Activated CD8-positive, alpha-beta T cell treated with anti-CD3 and anti-CD28 coated beads, Interleukin-2, amount 10 ng/mL, durations not matched to agents 7 days and 5 days (primary cell): ENCODE data around the gene MAGI1. TPM values are rescaled to one million over a fixed set of nuclear protein-coding genes. Genes with fewer than 3 reads are reported as not detected.
"Not testable (repeated sequence)": the region's sequence is repeated elsewhere in the genome, so short reads cannot be mapped to it uniquely, and the experiment has no call there.

Experiments used
- ATAC-seq: fragments of 150-1000 bp; cut with Tn5 transposase; one replicate; pipeline ENCODE4 v1.10.0; 2021; ENCODE audit warnings: moderate library complexity
- CTCF ChIA-PET: fragments of 350-600 bp; sonication (Branson Sonifier 250); formaldehyde crosslinking; loops from one replicate; lab custom pipeline; 2021; ENCODE audit warnings: antibody characterized with exemption; lab: Charles Lee
- POLR2A ChIA-PET: fragments of 350-600 bp; sonication (Branson Sonifier 250); formaldehyde crosslinking; loops from one replicate; lab custom pipeline; 2021; ENCODE audit warnings: antibody characterized with exemption; lab: Charles Lee
- DNase-seq: peaks from one replicate; pipeline ENCODE4 v3.0.0-alpha.2; 2020
- H3K27ac Mint-ChIP-seq: one replicate; pipeline ENCODE4 v1.8.0; 2021; ENCODE audit warnings: mild to moderate bottlenecking, mixed read lengths
- H3K27me3 Mint-ChIP-seq: one replicate; pipeline ENCODE4 v1.8.0; 2021; ENCODE audit warnings: low read depth, mixed read lengths
- H3K36me3 Mint-ChIP-seq: one replicate; pipeline ENCODE4 v1.8.0; 2021; ENCODE audit warnings: low read depth, mixed read lengths
- H3K4me1 Mint-ChIP-seq: one replicate; pipeline ENCODE4 v1.8.0; 2021; ENCODE audit warnings: low read depth, mixed read lengths
- H3K4me3 Mint-ChIP-seq: one replicate; pipeline ENCODE4 v1.8.0; 2021; ENCODE audit warnings: mild to moderate bottlenecking, mixed read lengths
- H3K9me3 Mint-ChIP-seq: one replicate; pipeline ENCODE4 v1.8.0; 2022; ENCODE audit warnings: mixed read lengths; ENCODE audit not compliant: insufficient read depth
- total RNA-seq, 2 experiments: library from RNA; stranded (reverse); gene quantifications; one replicate each; pipeline ENCODE4 v1.2.3, GENCODE V29; 2021

MAGI1 gene
- total RNA-seq, 2 experiments from 2014 or later: not detected

DNA sequence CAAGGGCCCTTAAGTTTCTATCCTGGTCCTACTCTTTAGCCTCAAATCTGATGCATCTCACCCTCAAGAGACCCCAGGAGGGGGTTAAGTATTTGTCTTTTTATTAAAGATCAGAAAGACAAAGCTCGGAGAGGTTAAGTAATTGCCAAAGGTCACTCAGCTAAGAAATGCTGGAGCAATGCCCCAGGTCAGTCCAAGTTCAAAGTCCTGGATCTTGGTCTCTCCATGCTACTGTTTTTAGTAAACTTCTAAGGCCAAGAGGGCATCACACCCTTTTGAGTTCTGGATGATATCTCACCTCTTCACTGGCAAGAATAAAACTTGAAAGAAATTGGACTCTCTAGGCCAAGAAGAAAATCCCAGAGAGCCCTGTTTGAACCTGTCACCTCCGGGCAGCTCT, 488.6 kb downstream of the MAGI1 start:
- Mint-ChIP-seq H3K4me1 (no peaks in the 10 kb centered on the region), H3K4me3 (no peak overlapping the region), H3K27me3 (no peaks in the 10 kb centered on the region), H3K36me3 (no peaks in the 10 kb centered on the region), H3K27ac (no peak overlapping the region), H3K9me3 (no peaks in the 10 kb centered on the region)
- no peak for ATAC-seq
- DNase-seq: no peak
- ChIA-PET CTCF (no interaction called here), POLR2A (no interaction called here)

DNA sequence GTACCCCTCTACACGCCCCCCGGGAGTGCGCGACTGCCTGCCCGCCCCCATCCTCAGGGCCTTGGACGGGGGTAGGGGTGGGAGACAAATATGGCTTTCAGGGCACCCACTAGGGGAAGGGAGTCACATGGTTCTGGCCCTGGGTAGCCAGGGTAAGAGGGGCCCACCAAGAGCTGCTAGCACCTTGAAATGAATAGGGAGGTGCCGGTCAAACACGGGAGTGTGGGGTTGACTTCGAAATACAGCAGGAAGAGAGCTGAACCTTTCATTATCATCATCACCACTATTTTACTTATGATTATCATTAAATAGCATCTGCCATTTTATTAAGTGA, 489.1 kb downstream of the MAGI1 start:
- CTCF ChIA-PET: no interaction called here
- no peak for DNase-seq
- Mint-ChIP-seq H3K36me3 (no peaks in the 10 kb centered on the region), H3K27ac (no peak overlapping the region), H3K9me3 (no peaks in the 10 kb centered on the region), H3K4me1 (no peaks in the 10 kb centered on the region), H3K27me3 (no peaks in the 10 kb centered on the region), H3K4me3 (no peak overlapping the region)
- no peak for ATAC-seq
- POLR2A ChIA-PET: no interaction called here

DNA sequence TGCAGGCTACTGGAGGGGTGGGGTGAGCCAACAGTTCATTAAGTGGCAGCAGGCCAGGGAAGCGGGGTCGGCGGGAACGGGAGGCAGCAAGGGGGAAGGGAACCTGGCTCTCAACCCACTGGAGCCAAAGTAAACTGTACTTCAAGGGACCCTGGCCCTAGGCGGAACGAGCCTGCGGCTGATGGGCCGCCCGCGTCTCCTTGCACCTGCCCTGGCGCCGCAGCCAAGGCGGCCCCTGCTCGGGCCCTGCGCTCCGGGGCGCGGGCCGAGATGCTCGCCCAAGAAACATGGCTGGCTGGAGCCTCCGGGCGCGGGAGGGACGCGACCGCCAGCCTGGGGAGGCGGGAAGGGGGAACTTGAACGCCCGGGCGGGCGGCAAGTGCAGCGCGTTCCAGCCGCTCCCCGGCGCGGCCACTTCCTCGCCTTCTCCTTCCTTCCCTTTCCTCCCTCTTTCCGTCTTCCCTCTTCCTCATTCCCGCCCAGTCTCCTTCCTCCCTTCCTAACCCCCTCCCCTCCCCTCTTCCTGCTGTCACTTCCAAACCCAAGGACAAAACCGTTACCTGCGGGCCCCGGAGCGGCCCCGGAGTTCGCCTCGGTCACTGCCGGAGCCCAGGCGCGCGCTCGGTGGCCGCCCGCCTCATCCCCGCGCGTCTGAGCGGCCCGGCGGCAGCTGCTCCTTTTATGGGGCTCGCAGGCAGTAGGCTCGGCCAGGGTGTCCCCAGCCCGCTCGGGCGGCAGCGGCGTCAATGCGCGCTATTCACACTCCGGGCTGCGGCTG, 489.7 kb downstream of the MAGI1 start:
- POLR2A ChIA-PET: no interaction called here
- CTCF ChIA-PET: no interaction called here
- Mint-ChIP-seq H3K9me3 (no peaks in the 10 kb centered on the region), H3K27ac (no peak overlapping the region), H3K4me1 (no peaks in the 10 kb centered on the region), H3K4me3 (no peak overlapping the region), H3K36me3 (no peaks in the 10 kb centered on the region), H3K27me3 (no peaks in the 10 kb centered on the region)
- ATAC-seq (no peak), DNase-seq (no peak)

DNA sequence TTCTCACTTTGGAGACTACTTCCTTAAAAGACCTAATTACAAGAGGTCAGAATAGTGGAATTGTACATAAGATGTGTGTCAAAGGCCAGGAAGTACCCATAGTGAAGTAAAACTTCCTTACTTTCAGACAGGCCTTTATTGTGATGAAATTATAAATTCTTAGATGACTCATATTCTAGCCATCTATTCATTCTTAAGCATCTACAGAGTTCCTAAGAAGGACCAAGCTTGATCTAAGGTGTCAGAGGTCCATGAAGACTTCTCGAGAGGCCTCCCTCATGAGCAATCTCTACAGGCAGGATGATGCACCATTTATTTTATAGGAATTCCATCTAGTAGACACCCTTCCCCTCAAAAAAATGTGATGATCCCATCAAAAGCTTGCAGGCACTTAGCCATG, 493.3 kb downstream of the MAGI1 start:
- H3K36me3 Mint-ChIP-seq: no peaks in the 10 kb centered on the region
- no peak overlapping the region for H3K27ac Mint-ChIP-seq
- ChIA-PET POLR2A (no interaction called here), CTCF (no interaction called here)
- ATAC-seq (no peak), DNase-seq (no peak)
- no peak overlapping the region for H3K4me3 Mint-ChIP-seq
- H3K9me3 Mint-ChIP-seq: no peaks in the 10 kb centered on the region
- no peaks in the 10 kb centered on the region for H3K4me1 Mint-ChIP-seq
- no peaks in the 10 kb centered on the region for H3K27me3 Mint-ChIP-seq

DNA sequence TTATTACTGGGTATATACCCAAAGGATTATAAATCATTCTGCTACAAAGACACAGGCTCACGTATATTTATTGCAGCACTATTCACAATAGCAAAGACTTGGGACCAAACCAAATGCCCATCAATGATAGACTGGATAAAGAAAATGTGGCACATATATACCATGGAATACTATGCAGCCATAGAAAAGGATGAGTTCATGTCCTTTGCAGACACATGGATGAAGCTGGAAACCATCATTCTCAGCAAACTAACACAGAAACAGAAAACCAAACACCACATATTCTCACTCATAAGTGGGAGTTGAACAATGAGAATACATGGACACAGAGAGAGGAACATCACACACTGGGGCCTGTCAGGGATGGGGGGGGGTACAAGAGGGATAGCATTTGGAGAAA, 495.3 kb downstream of the MAGI1 start:
- DNase-seq, POLR2A ChIA-PET, CTCF ChIA-PET, H3K4me3 Mint-ChIP-seq, H3K36me3 Mint-ChIP-seq, H3K9me3 Mint-ChIP-seq, ATAC-seq, H3K27me3 Mint-ChIP-seq, H3K4me1 Mint-ChIP-seq, H3K27ac Mint-ChIP-seq: not testable (repeated sequence)

DNA sequence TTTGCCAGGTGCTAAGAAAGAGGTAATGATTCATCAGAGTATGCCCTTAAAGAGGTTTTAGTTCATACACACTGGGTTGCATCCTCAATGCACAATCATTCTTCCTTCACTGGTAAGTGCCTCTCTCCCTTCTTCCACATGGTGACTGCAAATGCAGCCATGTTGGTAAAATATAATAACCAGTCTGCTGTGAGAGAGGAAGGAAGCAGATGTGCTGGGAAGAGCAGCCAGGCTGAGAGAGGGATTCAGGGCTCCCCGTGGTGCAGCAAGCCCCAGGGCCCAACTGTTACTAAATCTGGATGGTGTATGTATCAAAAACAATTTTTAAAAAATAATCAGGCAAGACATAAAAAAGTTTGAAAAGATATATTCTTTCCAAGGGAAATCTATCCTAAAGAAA, 498.1 kb downstream of the MAGI1 start:
- no peaks in the 10 kb centered on the region for H3K4me1 Mint-ChIP-seq
- H3K36me3 Mint-ChIP-seq: no peaks in the 10 kb centered on the region
- no peaks in the 10 kb centered on the region for H3K9me3 Mint-ChIP-seq
- ATAC-seq: no peak
- DNase-seq: no peak
- H3K27ac Mint-ChIP-seq: no peak overlapping the region
- H3K4me3 Mint-ChIP-seq: no peak overlapping the region
- POLR2A ChIA-PET: no interaction called here
- H3K27me3 Mint-ChIP-seq: no peaks in the 10 kb centered on the region
- CTCF ChIA-PET: no interaction called here

DNA sequence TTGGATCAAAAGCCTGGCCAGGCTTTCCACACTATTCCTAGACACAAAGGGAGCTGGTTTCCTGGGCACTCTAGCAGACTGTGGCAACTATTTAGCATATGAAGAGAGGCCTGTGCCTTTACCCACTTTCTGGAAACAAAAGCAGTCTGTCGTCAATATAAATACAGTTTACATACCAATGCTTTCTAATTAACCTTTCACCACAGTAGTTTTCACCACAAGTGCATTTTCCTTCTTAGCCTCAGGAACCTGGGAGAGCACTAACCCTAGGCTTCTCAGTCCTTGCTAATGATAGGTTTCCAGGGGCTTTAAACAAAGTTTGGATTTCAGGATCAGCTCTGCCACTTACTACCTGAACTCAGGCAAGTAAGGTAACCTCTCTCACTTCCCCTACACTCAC, 499.1 kb downstream of the MAGI1 start:
- Mint-ChIP-seq H3K4me3 (no peak overlapping the region), H3K27ac (no peak overlapping the region), H3K9me3 (no peaks in the 10 kb centered on the region), H3K36me3 (no peaks in the 10 kb centered on the region), H3K27me3 (no peaks in the 10 kb centered on the region), H3K4me1 (no peaks in the 10 kb centered on the region)
- ATAC-seq (no peak), DNase-seq (no peak)
- CTCF ChIA-PET: no interaction called here
- POLR2A ChIA-PET: no interaction called here

DNA sequence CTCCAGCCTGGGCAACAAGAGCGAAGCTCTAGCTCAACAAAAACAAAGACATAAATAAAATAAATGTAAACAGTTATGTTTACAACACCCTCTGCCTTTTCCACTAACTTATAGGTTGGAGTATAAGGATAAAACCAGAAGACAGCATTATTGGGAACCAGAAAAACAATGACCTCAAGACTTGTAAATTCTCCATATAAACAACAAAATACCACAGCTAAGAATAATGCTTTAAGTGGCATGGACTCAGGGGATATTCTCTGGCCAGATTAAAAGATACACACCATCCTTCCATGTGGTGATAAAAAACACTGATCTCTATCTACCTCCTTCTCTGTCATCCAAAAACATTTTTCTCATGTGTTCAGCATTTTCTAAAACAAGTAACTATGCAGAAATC, 500.6 kb downstream of the MAGI1 start:
- no peaks in the 10 kb centered on the region for H3K27me3 Mint-ChIP-seq
- H3K27ac Mint-ChIP-seq: no peak overlapping the region
- POLR2A ChIA-PET: no interaction called here
- DNase-seq (no peak), ATAC-seq (no peak)
- no peaks in the 10 kb centered on the region for H3K36me3 Mint-ChIP-seq
- H3K4me3 Mint-ChIP-seq: no peak overlapping the region
- no peaks in the 10 kb centered on the region for H3K9me3 Mint-ChIP-seq
- CTCF ChIA-PET: no interaction called here
- H3K4me1 Mint-ChIP-seq: no peaks in the 10 kb centered on the region

DNA sequence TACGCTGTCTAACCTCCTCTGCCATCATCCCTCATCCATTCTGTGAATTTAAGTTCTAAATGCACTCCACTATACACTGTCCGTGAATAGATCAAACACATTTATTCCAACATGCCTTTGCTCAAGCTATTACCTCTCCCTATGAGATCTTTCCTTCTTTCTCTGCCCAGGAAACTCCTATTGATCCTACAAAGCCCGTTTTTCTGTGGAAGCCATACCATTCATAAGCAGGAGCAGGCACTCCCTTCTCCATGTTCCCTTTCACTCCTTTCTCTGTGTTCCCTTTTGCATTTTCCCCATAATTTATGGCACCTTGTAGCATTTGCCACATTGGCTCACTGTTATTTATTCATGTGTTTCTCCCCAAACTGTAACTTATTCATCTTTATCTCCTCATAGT, 501.6 kb downstream of the MAGI1 start:
- DNase-seq (no peak), ATAC-seq (no peak)
- Mint-ChIP-seq H3K27me3 (no peaks in the 10 kb centered on the region), H3K9me3 (no peaks in the 10 kb centered on the region), H3K4me3 (no peak overlapping the region), H3K27ac (no peak overlapping the region), H3K4me1 (no peaks in the 10 kb centered on the region), H3K36me3 (no peaks in the 10 kb centered on the region)
- POLR2A ChIA-PET: no interaction called here
- CTCF ChIA-PET: interaction anchor here (0.6 kb wide), 1 partner anchor 1401 kb away, joined by 3 read pairs; no protein-coding TSS in a partner anchor

DNA sequence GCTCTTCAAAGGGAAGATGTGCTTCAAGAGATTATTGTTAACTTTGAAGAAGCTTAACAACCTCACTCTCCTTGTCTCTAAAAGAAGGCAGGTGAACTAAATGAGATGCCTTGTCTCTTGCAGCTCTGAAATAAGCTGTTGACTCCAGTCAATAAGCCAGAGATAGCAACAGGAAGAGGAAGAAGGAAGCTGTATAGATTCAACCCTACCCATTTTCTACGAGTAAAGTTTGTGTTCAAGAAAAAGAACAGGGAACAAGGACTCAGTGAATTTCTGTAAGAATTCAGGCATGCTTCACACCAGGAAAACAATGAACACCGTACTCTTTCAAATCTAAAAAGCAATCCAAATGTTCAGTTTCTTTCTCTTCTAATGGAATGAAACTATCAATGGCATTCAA, 503.5 kb downstream of the MAGI1 start:
- no peak overlapping the region for H3K27ac Mint-ChIP-seq
- H3K36me3 Mint-ChIP-seq: no peaks in the 10 kb centered on the region
- H3K27me3 Mint-ChIP-seq: no peaks in the 10 kb centered on the region
- ChIA-PET POLR2A (no interaction called here), CTCF (no interaction called here)
- H3K9me3 Mint-ChIP-seq: no peaks in the 10 kb centered on the region
- ATAC-seq: no peak
- DNase-seq: no peak
- H3K4me1 Mint-ChIP-seq: no peaks in the 10 kb centered on the region
- no peak overlapping the region for H3K4me3 Mint-ChIP-seq

DNA sequence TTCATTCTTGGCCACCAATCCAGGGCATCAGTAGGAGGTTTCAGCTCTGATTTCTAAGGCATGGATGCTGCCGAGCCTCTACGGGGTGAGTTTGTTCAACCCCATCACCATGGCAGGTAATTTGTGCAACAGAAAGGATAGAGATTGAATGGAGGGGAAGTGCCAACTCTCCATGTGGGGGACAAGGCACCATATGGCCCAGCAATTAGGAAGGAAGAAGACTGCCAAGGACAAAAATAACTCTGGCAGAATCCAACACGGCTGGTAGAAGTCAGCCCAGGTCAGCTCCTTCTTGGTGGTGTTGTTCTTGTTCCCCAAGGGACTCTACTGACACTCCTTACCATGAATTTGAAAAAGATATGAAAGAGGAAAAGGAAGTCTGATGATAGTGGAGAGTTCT, 503.9 kb downstream of the MAGI1 start:
- no peaks in the 10 kb centered on the region for H3K4me1 Mint-ChIP-seq
- no peaks in the 10 kb centered on the region for H3K27me3 Mint-ChIP-seq
- H3K36me3 Mint-ChIP-seq: no peaks in the 10 kb centered on the region
- CTCF ChIA-PET: no interaction called here
- H3K4me3 Mint-ChIP-seq: no peak overlapping the region
- H3K9me3 Mint-ChIP-seq: no peaks in the 10 kb centered on the region
- no peak overlapping the region for H3K27ac Mint-ChIP-seq
- POLR2A ChIA-PET: no interaction called here
- ATAC-seq: no peak
- DNase-seq: no peak

DNA sequence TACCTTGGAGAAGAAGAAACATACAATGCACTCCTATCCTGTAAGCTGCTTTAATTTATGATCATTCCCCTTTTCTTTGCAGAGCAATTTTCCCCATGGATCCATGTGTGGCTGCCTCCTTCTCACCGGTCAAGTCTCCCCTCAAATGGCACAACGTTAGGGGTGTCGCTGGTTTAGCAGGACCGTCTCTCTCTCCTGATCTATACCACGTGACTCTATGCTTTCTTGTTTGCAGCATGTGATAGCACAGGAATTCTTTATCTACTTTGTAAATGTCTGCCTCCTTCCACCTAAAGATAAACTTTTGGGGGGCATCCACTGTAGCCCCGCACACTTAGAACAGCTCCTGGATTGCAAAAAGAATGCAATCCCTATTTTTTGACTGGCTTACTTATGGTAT, 506.0 kb downstream of the MAGI1 start:
- POLR2A ChIA-PET: interaction anchor here (0.7 kb wide), 1 partner anchor 1287 kb away, joined by 3 read pairs; no protein-coding TSS in a partner anchor

DNA sequence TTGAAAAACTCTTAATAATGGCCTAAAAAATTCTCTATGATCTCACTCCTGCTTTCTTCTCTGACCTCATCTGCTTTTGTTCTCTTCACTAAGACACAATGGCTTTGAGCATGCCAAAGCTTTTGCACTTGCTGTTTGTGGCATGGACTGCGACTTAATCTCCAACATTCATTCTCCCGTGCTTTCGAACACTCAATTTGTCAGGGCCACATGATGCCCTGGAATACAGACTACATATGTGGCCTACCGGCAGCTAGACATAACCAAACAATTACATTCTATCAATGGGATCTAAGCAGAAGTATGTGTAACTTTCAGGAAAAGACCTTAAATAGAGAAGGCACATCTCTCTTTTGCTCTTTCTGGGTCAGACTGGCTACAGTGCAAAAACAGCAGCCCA, 506.5 kb downstream of the MAGI1 start:
- Mint-ChIP-seq H3K4me3 (no peak overlapping the region), H3K27me3 (no peaks in the 10 kb centered on the region), H3K9me3 (peaks cover 4% of the 10 kb centered on the region), H3K4me1 (no peaks in the 10 kb centered on the region), H3K36me3 (no peaks in the 10 kb centered on the region), H3K27ac (no peak overlapping the region)
- no peak for DNase-seq
- ChIA-PET POLR2A (interaction anchor here (0.7 kb wide), 1 partner anchor 1288 kb away, joined by 3 read pairs; no protein-coding TSS in a partner anchor), CTCF (no interaction called here)
- no peak for ATAC-seq

More for the DNA sequence above, 506.0 kb downstream of the MAGI1 start:
- H3K27ac Mint-ChIP-seq: no peak overlapping the region
- H3K4me1 Mint-ChIP-seq: no peaks in the 10 kb centered on the region
- H3K36me3 Mint-ChIP-seq: no peaks in the 10 kb centered on the region
- ATAC-seq (no peak), DNase-seq (no peak)
- no peaks in the 10 kb centered on the region for H3K27me3 Mint-ChIP-seq
- no peak overlapping the region for H3K4me3 Mint-ChIP-seq
- peaks cover 4% of the 10 kb centered on the region for H3K9me3 Mint-ChIP-seq
- CTCF ChIA-PET: no interaction called here
